PC-3 (cell line): ENCODE data around the gene KRT81. TPM values are rescaled to one million over a fixed set of nuclear protein-coding genes. Genes with fewer than 3 reads are reported as not detected.

Experiments used
- ATAC-seq: fragments of 200-7000 bp; cut with Tn5 transposase; 2 replicates; pipeline ENCODE4 v1.9.1; 2020; ENCODE audit warnings: mild to moderate bottlenecking, moderate library complexity
- BruUV-seq: library from RNA; stranded (reverse); fragments of 400-500 nt; replicated peaks from 2 replicates; lab custom pipeline; 2021; lab: Mats Ljungman, UMichigan
- CTCF ChIA-PET: fragments of 300-600 bp; sonication (Branson Sonifier 250); formaldehyde crosslinking; loops from one replicate; lab custom pipeline; 2022; ENCODE audit warnings: antibody characterized with exemption; lab: Charles Lee
- POLR2A ChIA-PET: fragments of 300-600 bp; sonication (Branson Sonifier 250); formaldehyde crosslinking; loops from one replicate; lab custom pipeline; 2022; ENCODE audit warnings: antibody characterized with exemption; ENCODE audit not compliant: unreplicated experiment; lab: Charles Lee
- DNase-seq: peaks from one replicate; pipeline ENCODE4 v3.0.0-alpha.2; 2015
- H2AFZ ChIP-seq: fragments of 300-600 bp; sonication (generic); 2 replicates; pipeline ENCODE4 v1.6.0; 2016; ENCODE audit warnings: antibody characterized with exemption, low read length
- H3F3A ChIP-seq: fragments of 300-600 bp; sonication (generic); one replicate; pipeline ENCODE4 v1.6.0; 2017; ENCODE audit warnings: antibody characterized with exemption, low read length, control low read depth, mild to moderate bottlenecking; ENCODE audit not compliant: unreplicated experiment
- H3K27ac ChIP-seq: fragments of 300-600 bp; sonication (generic); 2 replicates; pipeline ENCODE4 v1.5.1; 2016; ENCODE audit warnings: mild to moderate bottlenecking, low read length
- H3K27me3 ChIP-seq: fragments of 300-600 bp; sonication (generic); 2 replicates; pipeline ENCODE4 v1.6.1; 2016; ENCODE audit warnings: low read length, mixed read lengths
- H3K36me3 ChIP-seq: fragments of 300-600 bp; sonication (generic); 2 replicates; pipeline ENCODE4 v1.6.1; 2016; ENCODE audit warnings: low read depth, mixed run types, low read length, mixed read lengths
- H3K4me1 ChIP-seq: fragments of 300-600 bp; sonication (generic); 2 replicates; pipeline ENCODE4 v1.5.1; 2016; ENCODE audit warnings: low read length; ENCODE audit not compliant: insufficient read depth
- H3K4me2 ChIP-seq: fragments of 300-600 bp; sonication (generic); 2 replicates; pipeline ENCODE4 v1.6.0; 2016; ENCODE audit warnings: low read length
- H3K4me3 ChIP-seq: fragments of 300-600 bp; sonication (generic); 2 replicates; pipeline ENCODE4 v1.5.1; 2016; ENCODE audit warnings: mild to moderate bottlenecking, low read length, mixed read lengths
- H3K79me2 ChIP-seq: fragments of 300-600 bp; sonication (generic); 2 replicates; pipeline ENCODE4 v1.6.1; 2017; ENCODE audit warnings: low read length, mixed read lengths
- H3K9ac ChIP-seq: fragments of 300-600 bp; sonication (generic); 2 replicates; pipeline ENCODE4 v1.6.0; 2016; ENCODE audit warnings: mild to moderate bottlenecking, low read length
- H3K9me2 ChIP-seq: fragments of 300-600 bp; sonication (generic); replicated peaks from 2 replicates; pipeline ENCODE4 v1.6.1; 2016; ENCODE audit warnings: mixed run types, low read length, mixed read lengths
- H3K9me3 ChIP-seq: fragments of 300-600 bp; sonication (generic); 2 replicates; pipeline ENCODE4 v1.6.1; 2016; ENCODE audit warnings: low read length, mixed read lengths
- H4K20me1 ChIP-seq: fragments of 300-600 bp; sonication (generic); 2 replicates; pipeline ENCODE4 v1.6.1; 2016; ENCODE audit warnings: low read length, mixed read lengths
- EZH2 ChIP-seq: fragments of 300-600 bp; sonication (generic); IDR thresholded peaks from one replicate; pipeline ENCODE4 v1.6.1; 2017; ENCODE audit warnings: antibody characterized with exemption, mild to moderate bottlenecking, low read length; ENCODE audit not compliant: unreplicated experiment
- EZH2phosphoT487 ChIP-seq: fragments of 300-600 bp; sonication (generic); IDR thresholded peaks from 2 replicates; pipeline ENCODE4 v1.6.1; 2018; ENCODE audit warnings: mild to moderate bottlenecking, antibody characterized with exemption, low read length, borderline replicate concordance
- intact Hi-C: fragments of 100-400 bp; cut with micrococcal nuclease; formaldehyde crosslinking; loops from 2 replicates; pipeline ENCODE4 v1.9.0; 2023
- total RNA-seq: library from RNA; depleted of rRNA; stranded (reverse); fragments of >200 nt; gene quantifications from 2 replicates; pipeline ENCODE4 v1.2.3, GENCODE V29; 2014
- TF ChIP-seq, protein P1 (sequence below): fragments of 300-600 bp; sonication (generic); conservative IDR thresholded peaks from 2 replicates; pipeline ENCODE4 v1.5.1; 2017; ENCODE audit warnings: antibody characterized with exemption, low read depth, mild to moderate bottlenecking, low read length

KRT81 gene
- total RNA-seq, 1 experiment from 2014 or later, result 1,688 TPM

DNA sequence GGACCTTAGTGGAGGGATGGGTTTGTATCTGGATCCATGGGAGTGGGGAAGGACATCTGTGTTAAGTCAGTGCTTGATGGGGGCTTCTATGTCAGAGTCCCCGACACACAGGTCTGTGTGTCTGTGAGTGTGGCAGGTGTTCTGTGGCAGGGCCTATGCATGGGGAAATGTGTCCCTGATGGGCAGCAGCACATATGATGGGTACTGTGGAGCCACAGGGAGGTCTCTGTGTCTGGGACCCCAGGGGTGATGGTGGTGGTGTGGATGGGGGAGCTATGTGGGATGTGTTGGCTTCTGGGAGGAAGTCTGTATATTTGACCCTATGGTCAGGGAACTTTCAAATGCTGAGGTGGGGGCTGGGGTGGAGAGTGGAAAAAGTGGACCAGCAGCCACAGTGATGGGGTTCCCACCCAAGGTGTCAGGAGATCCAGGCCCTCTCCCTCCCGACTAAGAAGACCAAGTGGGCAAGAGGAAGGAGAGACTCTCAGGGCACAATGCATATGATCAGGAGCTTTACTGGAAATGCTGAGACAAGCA, 41.8 kb downstream of the KRT81 start:
- no peak for ATAC-seq
- BruUV-seq, result no TSS peak
- TF ChIP-seq EZH2phosphoT487, result no peak
- TF ChIP-seq EZH2, result no peak
- TF ChIP-seq, protein P1, sequence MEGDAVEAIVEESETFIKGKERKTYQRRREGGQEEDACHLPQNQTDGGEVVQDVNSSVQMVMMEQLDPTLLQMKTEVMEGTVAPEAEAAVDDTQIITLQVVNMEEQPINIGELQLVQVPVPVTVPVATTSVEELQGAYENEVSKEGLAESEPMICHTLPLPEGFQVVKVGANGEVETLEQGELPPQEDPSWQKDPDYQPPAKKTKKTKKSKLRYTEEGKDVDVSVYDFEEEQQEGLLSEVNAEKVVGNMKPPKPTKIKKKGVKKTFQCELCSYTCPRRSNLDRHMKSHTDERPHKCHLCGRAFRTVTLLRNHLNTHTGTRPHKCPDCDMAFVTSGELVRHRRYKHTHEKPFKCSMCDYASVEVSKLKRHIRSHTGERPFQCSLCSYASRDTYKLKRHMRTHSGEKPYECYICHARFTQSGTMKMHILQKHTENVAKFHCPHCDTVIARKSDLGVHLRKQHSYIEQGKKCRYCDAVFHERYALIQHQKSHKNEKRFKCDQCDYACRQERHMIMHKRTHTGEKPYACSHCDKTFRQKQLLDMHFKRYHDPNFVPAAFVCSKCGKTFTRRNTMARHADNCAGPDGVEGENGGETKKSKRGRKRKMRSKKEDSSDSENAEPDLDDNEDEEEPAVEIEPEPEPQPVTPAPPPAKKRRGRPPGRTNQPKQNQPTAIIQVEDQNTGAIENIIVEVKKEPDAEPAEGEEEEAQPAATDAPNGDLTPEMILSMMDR, result no peak
- Histone ChIP-seq H3K4me2 (no peak overlapping the region), H3K9ac (peak overlapping the region; percentile 5; the same call in 1 of the 2 replicates), H3K4me1 (peaks cover 46% of the 10 kb centered on the region), H3K27ac (peak overlapping the region; percentile 96), H3K4me3 (no peak overlapping the region), H3K27me3 (no peaks in the 10 kb centered on the region), H2AFZ (no peak overlapping the region), H3K9me3 (no peaks in the 10 kb centered on the region), H3F3A (peaks cover 41% of the 10 kb centered on the region), H3K79me2 (0 out of 2 replicates have a peak, but pooled peaks cover under 1% of the 10 kb centered on the region), H4K20me1 (no peaks in the 10 kb centered on the region), H3K36me3 (peaks cover 32% of the 10 kb centered on the region; the same call in 1 of the 2 replicates), H3K9me2 (no peaks in the 10 kb centered on the region)
- ChIA-PET CTCF (no interaction called here), POLR2A (no interaction called here)
- DNase-seq, result no peak
- intact Hi-C loops, result loop anchor here (5.0 kb wide), 1 partner anchor 78 kb away; no protein-coding TSS in a partner anchor

DNA sequence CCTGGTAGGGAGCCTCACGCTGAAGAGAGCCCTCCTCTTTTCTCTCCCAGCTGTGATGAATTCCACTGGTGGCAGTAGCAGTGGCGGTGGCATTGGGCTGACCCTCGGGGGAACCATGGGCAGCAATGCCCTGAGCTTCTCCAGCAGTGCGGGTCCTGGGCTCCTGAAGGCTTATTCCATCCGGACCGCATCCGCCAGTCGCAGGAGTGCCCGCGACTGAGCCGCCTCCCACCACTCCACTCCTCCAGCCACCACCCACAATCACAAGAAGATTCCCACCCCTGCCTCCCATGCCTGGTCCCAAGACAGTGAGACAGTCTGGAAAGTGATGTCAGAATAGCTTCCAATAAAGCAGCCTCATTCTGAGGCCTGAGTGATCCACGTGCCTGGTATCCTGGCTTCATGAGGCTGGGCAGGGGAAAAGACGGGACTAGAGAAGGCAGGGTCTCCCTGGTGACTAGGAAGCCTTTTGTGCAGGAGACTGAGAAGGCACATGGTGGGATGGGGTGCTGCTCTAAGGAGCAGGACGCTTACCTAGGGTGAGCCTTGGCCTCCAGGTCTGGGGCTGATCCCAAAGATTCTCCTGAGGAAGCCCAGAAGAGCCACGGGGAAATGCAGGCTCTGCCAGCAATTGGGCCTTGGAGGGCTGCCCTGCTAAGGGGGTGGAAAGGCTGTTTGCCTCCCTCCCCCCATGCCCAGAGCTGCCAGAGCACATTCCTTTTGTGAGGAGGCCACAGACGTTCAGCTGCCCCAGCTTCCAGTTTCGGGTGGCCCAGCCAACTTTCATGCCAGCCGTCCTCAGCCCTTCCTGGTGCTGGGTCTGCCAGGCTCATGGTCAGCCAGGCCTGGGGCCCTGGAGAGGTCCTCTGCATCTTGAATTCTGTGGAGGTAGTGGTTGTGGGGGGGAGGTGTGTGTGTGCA, 42.5 kb downstream of the KRT81 start:
- H3K9me3 ChIP-seq, result no peaks in the 10 kb centered on the region
- no peak overlapping the region for H3K4me3 ChIP-seq
- H3K79me2 ChIP-seq, result 0 out of 2 replicates have a peak, but pooled peaks cover 3% of the 10 kb centered on the region
- H3K4me2 ChIP-seq, result no peak overlapping the region
- H3K9me2 ChIP-seq, result no peaks in the 10 kb centered on the region
- no TSS peak for BruUV-seq
- no peak for ATAC-seq
- no peaks in the 10 kb centered on the region for H3K27me3 ChIP-seq
- peak overlapping the region; percentile 5; the same call in 1 of the 2 replicates for H3K9ac ChIP-seq
- no peak overlapping the region for H2AFZ ChIP-seq
- H4K20me1 ChIP-seq, result no peaks in the 10 kb centered on the region
- peak; percentile 62 for DNase-seq
- H3F3A ChIP-seq, result peaks cover 45% of the 10 kb centered on the region
- peak overlapping the region; percentile 96 for H3K27ac ChIP-seq
- CTCF ChIA-PET, result no interaction called here
- peaks cover 53% of the 10 kb centered on the region for H3K4me1 ChIP-seq
- intact Hi-C loops, result no loop called here
- TF ChIP-seq EZH2phosphoT487 (no peak), EZH2 (no peak)
- TF ChIP-seq, protein P1, result no peak
- H3K36me3 ChIP-seq, result peaks cover 32% of the 10 kb centered on the region; the same call in 1 of the 2 replicates
- POLR2A ChIA-PET, result interaction anchor here (0.6 kb wide), 1 partner anchor 12 kb away, joined by 4 read pairs; no protein-coding TSS in a partner anchor
